ENCODE measurements around the gene EXD2. TPM values are rescaled to one million over a fixed set of nuclear protein-coding genes. Genes with fewer than 3 reads are reported as not detected.

EXD2 gene
- total RNA-seq, 1 donor from 2014 or later, result 27.9 TPM

- no peak for DNase-seq (ENCODE audit: low read depth)
- no peak for TF ChIP-seq CTCF (IDR thresholded peaks at IDR 0.05; ENCODE audit: insufficient read depth, low read length, poor library complexity, severe bottlenecking)
- Histone ChIP-seq H3K4me3 (ENCODE audit: low read depth, low read length) (no peak overlapping the region), H3K36me3 (ENCODE audit: control insufficient read depth, insufficient read depth, low read length) (no peaks in the 10 kb centered on the region), H3K27me3 (ENCODE audit: control insufficient read depth, insufficient read depth, low read length) (no peaks in the 10 kb centered on the region)
Observed at GRCh38 chr14:69267492-69267891, 76.2 kb downstream of the EXD2 start.

GRCh38 chr14:69268223-69268622, 76.9 kb downstream of the EXD2 start:
- no peak for TF ChIP-seq CTCF (IDR thresholded peaks at IDR 0.05; ENCODE audit: insufficient read depth, low read length, poor library complexity, severe bottlenecking)
- no peak for DNase-seq (ENCODE audit: low read depth)
- Histone ChIP-seq H3K27me3 (ENCODE audit: control insufficient read depth, insufficient read depth, low read length) (no peaks in the 10 kb centered on the region), H3K4me3 (ENCODE audit: low read depth, low read length) (no peak overlapping the region), H3K36me3 (ENCODE audit: control insufficient read depth, insufficient read depth, low read length) (no peaks in the 10 kb centered on the region)

DNA sequence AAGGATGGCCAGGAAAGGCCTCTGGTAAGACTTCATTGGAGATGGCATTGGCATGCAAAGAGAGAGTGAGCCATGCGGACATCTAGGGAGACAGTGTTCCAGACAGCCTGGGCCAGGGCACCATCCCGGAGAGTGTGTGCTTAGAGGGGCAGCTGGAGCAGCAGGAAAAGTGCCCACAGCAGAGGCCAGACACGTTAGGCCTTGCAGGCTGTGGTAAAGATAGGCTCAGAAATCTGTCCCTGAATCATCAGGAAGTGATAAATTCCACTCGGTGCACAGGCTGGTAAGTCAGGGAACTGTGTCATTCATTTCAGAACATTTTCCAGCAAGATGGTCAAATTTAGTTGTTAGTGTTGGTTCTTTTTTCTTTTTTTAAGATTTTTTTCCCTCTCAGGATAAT, 77.5 kb downstream of the EXD2 start:
- Histone ChIP-seq H3K27me3 (ENCODE audit: control insufficient read depth, insufficient read depth, low read length) (no peaks in the 10 kb centered on the region), H3K36me3 (ENCODE audit: control insufficient read depth, insufficient read depth, low read length) (no peaks in the 10 kb centered on the region), H3K4me3 (ENCODE audit: low read depth, low read length) (no peak overlapping the region)
- DNase-seq (ENCODE audit: low read depth), result no peak
- TF ChIP-seq CTCF (IDR thresholded peaks at IDR 0.05; ENCODE audit: insufficient read depth, low read length, poor library complexity, severe bottlenecking), result no peak

DNA sequence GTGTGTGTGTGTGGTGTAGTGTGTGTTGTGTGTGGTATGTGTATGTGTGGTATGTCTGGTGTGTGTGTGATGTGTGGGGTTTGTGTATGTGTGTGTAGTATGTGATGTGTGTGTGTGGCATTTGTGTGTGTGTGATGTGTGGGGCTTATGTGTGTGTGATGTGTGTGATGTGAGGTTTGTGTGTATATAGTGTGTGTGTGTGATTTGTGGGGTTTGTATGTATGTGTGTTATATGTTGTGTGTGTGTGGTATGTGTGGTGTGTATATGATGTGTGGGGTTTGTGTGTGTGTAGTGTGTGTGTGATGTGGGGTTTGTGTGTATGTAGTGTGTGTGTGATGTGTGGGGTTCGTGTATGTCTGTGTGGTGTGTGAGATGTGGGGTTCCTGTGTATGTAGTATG, 78.1 kb downstream of the EXD2 start:
- H3K4me3 ChIP-seq (ENCODE audit: low read depth, low read length), result no peak overlapping the region
- no peak for TF ChIP-seq CTCF (IDR thresholded peaks at IDR 0.05; ENCODE audit: insufficient read depth, low read length, poor library complexity, severe bottlenecking)
- no peaks in the 10 kb centered on the region for H3K36me3 ChIP-seq (ENCODE audit: control insufficient read depth, insufficient read depth, low read length)
- no peaks in the 10 kb centered on the region for H3K27me3 ChIP-seq (ENCODE audit: control insufficient read depth, insufficient read depth, low read length)
- no peak for DNase-seq (ENCODE audit: low read depth)

GRCh38 chr14:69270097-69270496, 78.8 kb downstream of the EXD2 start:
- no peaks in the 10 kb centered on the region for H3K27me3 ChIP-seq (ENCODE audit: control insufficient read depth, insufficient read depth, low read length)
- no peak for DNase-seq (ENCODE audit: low read depth)
- TF ChIP-seq CTCF (IDR thresholded peaks at IDR 0.05; ENCODE audit: insufficient read depth, low read length, poor library complexity, severe bottlenecking), result no peak
- no peaks in the 10 kb centered on the region for H3K36me3 ChIP-seq (ENCODE audit: control insufficient read depth, insufficient read depth, low read length)
- no peak overlapping the region for H3K4me3 ChIP-seq (ENCODE audit: low read depth, low read length)

Measured in kidney epithelial cell (primary cell).